Measurements from ENCODE around the gene RIOK1. TPM values are rescaled to one million over a fixed set of nuclear protein-coding genes. Genes with fewer than 3 reads are reported as not detected.

Gene RIOK1
- total and polyA plus RNA-seq, 9 of the 15 experiments (the other 6 are each of a cell fraction or from before 2014, with no cell fraction given) = 24.9 to 101 (median 52.2) TPM

GRCh38 chr6:7389451-7390225 lies at the start of gene RIOK1, which contains the start of gene CAGE1 (continued):
- TF ChIP-seq CTCF (IDR thresholded peaks at IDR 0.05 in 2 of 3, conservative IDR thresholded peaks at IDR 0.05 in 1 of 3; ENCODE audit: insufficient read depth in 2 of 3, low read depth in 1 of 3, low read length in 3 of 3) (peak; percentile 28 to 53 (median 36); a peak in 4 of 6 replicates), KLF6 (CRISPR knock-in tag; IDR thresholded peaks at IDR 0.05; ENCODE audit: borderline replicate concordance) (no peak), PRMT5 (CRISPR knock-in tag; IDR thresholded peaks at IDR 0.05) (no peak), NKRF (IDR thresholded peaks at IDR 0.05; ENCODE audit: borderline replicate concordance) (peak; percentile 95), POLR2B (IDR thresholded peaks at IDR 0.05; ENCODE audit: low read depth, partially characterized antibody) (peak; percentile 93), SNRNP70 (optimal IDR thresholded peaks at IDR 0.05; ENCODE audit: low read depth, low read length) (no peak), SPI1 (IDR thresholded peaks at IDR 0.05; ENCODE audit: borderline replicate concordance, low read depth, low read length) (peak; percentile 85), ZFP1 (CRISPR knock-in tag; IDR thresholded peaks at IDR 0.05) (no peak), KLF1 (tag; IDR thresholded peaks at IDR 0.05) (no peak), ZSCAN32 (CRISPR knock-in tag; IDR thresholded peaks at IDR 0.05) (no peak), TCF7 (IDR thresholded peaks at IDR 0.05; ENCODE audit: borderline replicate concordance) (no peak), HNRNPLL (IDR thresholded peaks at IDR 0.05; ENCODE audit: low read depth, low read length, poor library complexity, severe bottlenecking) (peak; percentile 77), KAT8 (IDR thresholded peaks at IDR 0.05; ENCODE audit: low read depth) (no peak), TBL1XR1 (IDR thresholded peaks at IDR 0.05; ENCODE audit: low read length in 2 of 2) (0 out of 4 replicates have a peak, but pooled peaks of 1 of the 2 experiments have one; percentile 23), ERF (CRISPR knock-in tag; IDR thresholded peaks at IDR 0.05) (peak; percentile 15; the same call in 1 of the 2 replicates), PHF8 (IDR thresholded peaks at IDR 0.05; ENCODE audit: borderline replicate concordance, low read length) (peak; percentile 94; the same call in 1 of the 2 replicates), HSF4 (CRISPR knock-in tag; IDR thresholded peaks at IDR 0.05; ENCODE audit: borderline replicate concordance) (no peak), RUNX1 (IDR thresholded peaks at IDR 0.05; ENCODE audit: low read depth) (peak; percentile 25; the same call in 1 of the 2 replicates), CBX5 (IDR thresholded peaks at IDR 0.05; ENCODE audit: borderline replicate concordance, low read depth) (no peak), ZNF175 (CRISPR knock-in tag; IDR thresholded peaks at IDR 0.05; ENCODE audit: low read depth) (no peak), MYBL2 (IDR thresholded peaks at IDR 0.05; ENCODE audit: low read depth) (no peak), MYBL2 (CRISPR knock-in tag; IDR thresholded peaks at IDR 0.05; ENCODE audit: borderline replicate concordance) (no peak), NFIX (CRISPR knock-in tag; IDR thresholded peaks at IDR 0.05; ENCODE audit: low read depth) (no peak), ZKSCAN1 (IDR thresholded peaks at IDR 0.05; ENCODE audit: low read depth, low read length) (peak; percentile 71), NRF1 (conservative IDR thresholded peaks at IDR 0.05 in 1 of 2, IDR thresholded peaks at IDR 0.05 in 1 of 2) (peak; percentile 71 to 77), SIX5 (IDR thresholded peaks at IDR 0.05; ENCODE audit: borderline replicate concordance in 1 of 2, insufficient read depth in 1 of 2, low read depth in 1 of 2, low read length in 2 of 2) (no peak; a peak in 1 of 4 replicates)

Measured in K562 (cell line).